NCI-H748 treated with DMSO at 0.1 percent for 48 hours (cell line): ENCODE results near the gene KRTAP7-1.

Experiments used
- DNase-seq: peaks from one replicate; lab custom pipeline; 2025; lab: John Stamatoyannopoulos, UW

The KRTAP7-1 gene

DNA sequence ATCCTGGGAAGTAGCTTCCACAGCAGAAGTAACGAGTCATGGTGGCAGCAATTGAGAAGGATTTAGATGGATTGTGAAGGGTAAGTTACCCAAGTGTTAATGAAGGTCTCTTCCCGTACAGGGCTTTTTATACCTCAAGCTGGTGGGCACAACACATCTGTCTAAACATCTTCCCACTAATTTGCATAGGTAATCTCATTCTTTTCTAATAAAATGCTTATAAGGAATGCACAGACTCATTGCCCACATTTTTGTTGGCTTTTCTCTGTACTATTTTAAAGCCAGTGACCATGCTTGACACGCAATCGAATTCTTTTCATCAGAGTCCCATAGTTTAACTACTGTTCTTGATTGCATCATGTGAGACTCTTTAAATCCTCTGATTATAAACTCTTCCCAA, at the start of gene KRTAP7-1:
TSS of gene KRTAP7-1 (minus strand) at position 101 of the 400 bp plus-strand sequence. CDS start at position 40, 61 bp downstream.
- no peak for DNase-seq

DNA sequence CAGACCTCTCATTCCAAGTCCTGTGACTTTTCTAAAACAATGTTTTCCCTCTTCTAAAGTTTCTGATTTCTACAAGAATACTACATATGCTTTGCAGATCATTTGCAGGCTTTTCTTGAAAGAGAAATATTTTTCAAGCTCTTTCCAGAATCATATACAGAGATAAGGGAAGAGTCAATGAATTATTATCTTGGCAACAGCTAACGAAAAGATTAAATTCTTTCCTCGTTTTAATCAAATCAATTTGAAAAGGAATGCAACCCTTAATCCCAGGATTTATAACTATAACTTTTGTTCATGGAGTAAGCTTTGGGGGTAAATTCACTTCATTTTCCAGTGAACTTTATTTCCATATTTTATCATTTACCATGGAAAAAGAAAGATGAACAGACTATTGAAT, 45.0 kb upstream of the KRTAP7-1 start:
- no peak for DNase-seq

- no peak for DNase-seq
Observed at GRCh38 chr21:30847627-30848500, 18.3 kb upstream of the KRTAP7-1 start.

GRCh38 chr21:30842990-30843389, 13.4 kb upstream of the KRTAP7-1 start:
- no peak for DNase-seq

DNA sequence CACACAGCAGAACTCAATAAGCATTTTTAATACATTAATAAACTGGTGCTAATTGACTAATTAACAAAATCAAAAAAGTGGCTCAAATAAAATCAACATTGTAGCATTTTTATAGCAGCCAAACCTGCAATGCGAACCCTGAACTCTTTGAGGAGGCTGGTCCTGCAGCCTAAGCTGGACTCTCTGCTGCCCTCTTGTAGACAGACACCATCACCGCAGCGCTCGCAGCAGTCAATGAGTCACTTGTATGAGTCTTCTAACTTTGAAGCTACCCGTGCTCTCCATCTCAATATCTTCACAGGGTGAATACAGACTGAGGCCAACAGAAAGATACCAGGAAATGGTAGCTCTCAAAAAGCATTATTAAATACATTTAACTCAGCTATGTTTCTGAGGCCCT, 9.7 kb upstream of the KRTAP7-1 start:
- no peak for DNase-seq

- DNase-seq, result no peak
Observed at GRCh38 chr21:30838536-30838935, 9.0 kb upstream of the KRTAP7-1 start.

DNA sequence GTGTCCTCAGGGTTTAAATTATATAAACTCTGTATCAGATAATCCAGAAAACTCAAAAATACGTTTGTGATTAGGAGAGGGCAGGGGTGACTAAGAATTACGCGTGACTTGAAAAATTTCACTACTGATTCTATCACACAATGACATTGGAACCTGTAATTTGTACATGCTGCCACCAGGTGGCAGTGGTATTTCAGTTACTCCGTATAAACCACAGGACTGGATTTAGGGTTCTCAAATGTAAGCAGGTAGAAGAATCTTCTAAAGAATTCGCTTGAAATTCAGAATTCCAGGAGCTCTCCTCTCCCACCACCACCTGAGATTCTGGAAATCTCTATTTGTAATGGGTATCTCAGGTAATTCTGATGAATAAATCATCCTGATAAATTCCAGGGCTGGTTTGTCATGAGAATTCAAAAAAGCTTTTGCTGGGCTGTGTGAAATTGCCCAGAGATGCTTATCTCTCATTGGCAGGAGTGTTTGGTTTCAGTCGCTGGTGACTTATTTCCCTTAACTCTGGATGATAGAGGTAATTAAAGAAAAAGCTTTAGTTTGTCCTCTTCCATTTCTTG, 1.7 kb upstream of the KRTAP7-1 start:
- no peak for DNase-seq

GRCh38 chr21:30818837-30819610, 10.5 kb downstream of the KRTAP7-1 start:
- no peak for DNase-seq

DNA sequence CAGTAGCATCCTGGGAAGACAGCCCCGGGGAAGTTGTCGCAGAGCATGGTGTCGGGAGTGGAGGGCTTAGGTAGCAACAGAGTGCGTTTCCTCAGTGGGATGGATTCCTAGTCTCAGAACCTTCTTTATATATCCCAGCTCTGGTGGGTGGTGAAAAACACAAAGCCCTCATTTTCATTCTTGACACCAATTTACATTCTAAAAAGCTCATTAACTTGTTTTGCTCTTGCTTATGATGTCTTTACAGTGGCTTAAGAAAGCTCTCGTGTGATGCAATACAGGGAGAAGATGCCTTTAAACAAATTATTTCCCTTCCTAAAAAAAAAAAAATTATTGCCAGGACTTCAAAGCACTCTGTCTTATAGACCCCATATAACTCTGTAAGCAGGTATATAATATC, 16.4 kb downstream of the KRTAP7-1 start, which contains the start of gene KRTAP8-1:
TSS of gene KRTAP8-1 (minus strand) at position 101 of the 400 bp plus-strand sequence. CDS start at position 47, 54 bp downstream.
- no peak for DNase-seq

- no peak for DNase-seq
Observed at GRCh38 chr21:30800605-30801004, 29.0 kb downstream of the KRTAP7-1 start.

DNA sequence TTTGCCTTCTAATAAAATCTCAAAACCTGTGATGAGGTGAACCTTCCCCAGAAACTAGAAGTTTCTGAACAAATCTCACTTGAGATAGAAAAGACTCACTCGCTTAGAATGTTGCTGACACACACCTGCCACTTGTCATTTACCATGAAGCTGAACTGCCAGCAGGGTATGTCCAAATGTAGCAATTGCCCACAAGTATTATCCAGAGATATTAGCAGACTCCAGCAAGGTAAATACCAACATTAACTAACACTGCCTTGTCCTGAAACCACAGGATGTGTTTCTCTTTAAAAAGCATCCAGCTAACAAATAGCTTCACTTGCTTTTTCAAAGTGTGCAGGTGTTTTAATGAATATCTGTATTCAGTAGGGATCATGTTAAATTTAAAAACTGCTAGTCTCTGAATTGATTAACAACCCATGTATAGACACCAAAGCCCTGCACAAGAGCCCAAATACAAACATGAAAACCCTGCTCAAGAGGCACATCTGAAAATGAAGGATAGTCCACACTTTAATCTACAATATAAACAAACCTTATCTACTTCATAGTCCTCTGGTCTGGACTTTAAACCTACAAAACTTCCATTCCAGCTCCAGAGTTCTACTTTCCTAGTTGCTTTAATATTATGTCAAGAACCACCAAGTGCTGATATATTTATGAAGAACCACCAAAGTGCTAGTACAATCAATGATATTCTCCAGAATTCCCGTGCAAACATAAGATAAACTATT, 35.8 kb downstream of the KRTAP7-1 start:
- no peak for DNase-seq

- DNase-seq, result no peak
Observed at GRCh38 chr21:30779249-30779648, 50.3 kb downstream of the KRTAP7-1 start.
